GM19438 (cell line): Measurements from ENCODE around the gene C10orf67.
"Not testable (repeated sequence)": the region's sequence is repeated elsewhere in the genome, so short reads cannot be mapped to it uniquely, and the experiment has no call there.

ENCODE experiments used
- ATAC-seq: cut with Tn5 transposase; IDR thresholded peaks from one replicate; pipeline ENCODE4 v1.9.1; 2021; ENCODE audit warnings: low read depth; ENCODE audit not compliant: unreplicated experiment

C10orf67 gene

GRCh38 chr10:23344241-23344841 is at the start of gene C10orf67:
C10orf67 (minus strand) TSS chr10:23344797; CDS start chr10:23344774, 23 bp downstream.
- ATAC-seq, result peak; percentile 38

DNA sequence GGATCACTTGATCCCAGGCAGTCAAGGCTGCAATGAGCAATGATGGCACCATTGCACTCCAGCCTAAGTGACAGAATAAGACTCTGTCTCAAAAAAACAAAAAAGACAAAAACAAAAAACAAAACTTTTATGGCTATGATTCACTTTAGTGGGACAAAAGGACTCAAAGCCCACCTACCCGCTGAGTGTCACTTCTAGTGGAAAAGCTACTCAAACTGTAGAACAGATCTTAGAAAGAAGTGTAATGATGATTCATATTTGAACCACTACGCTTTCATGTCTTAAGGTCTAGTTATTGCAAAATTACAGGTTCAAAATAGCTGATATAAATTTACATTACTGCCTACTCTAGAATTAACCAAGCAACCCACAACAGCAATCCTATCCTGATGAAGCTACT is 47.2 kb upstream of the C10orf67 start:
- ATAC-seq, result no peak

DNA sequence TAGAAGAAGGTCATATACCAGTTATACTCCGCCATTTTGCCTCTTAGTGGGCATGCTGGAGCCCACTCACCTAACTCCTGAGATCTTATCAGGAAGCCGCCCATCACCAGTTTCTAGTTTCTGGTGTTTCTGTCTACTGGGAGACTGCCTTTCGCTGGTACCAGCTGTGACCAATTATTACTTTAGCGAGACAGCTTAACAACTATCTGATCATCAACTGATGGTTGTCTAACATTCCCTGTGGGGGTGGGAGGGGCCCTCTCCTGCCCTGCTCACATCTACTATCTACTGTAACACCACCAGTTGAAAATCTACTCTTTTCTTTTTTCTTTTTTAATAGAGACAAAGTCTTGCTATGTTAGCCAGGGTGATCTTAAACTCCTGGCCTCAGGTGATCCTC is 46.2 kb upstream of the C10orf67 start:
- no peak for ATAC-seq

DNA sequence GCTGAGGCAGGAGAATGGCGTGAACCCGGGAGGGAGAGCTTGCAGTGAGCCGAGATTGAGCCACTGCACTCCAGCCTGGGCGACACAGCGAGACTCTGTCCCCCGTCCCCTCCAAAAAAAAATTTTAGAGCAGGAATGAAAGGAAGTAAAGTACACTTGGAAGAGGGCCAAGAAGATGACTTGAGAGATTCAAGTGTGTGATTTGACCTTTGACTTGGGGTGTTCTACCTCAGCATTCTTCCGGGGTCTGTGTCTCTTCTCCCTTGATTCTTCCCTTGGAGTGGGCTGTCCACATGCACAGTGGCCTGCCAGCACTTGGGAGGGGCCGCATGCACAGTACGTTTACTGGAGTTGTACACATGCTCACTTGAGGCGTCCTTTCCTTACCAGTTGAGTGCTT is 45.8 kb upstream of the C10orf67 start:
- not testable (repeated sequence) for ATAC-seq

DNA sequence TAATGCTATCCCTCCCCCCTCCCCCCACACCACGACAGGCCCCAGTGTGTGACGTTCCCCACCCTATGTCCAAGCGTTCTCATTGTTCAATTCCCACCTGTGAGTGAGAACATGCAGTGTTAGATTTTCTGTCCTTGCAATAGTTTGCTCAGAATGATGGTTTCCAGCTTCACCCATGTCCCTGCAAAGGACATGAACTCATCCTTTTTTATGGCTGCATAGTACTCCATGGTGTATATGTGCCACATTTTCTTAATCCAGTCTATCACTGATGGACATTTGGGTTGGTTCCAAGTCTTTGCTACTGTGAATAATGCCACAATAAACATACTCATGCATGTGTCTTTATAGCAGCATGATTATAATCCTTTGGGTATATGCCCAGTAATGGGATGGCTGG is 42.9 kb upstream of the C10orf67 start:
- ATAC-seq, result not testable (repeated sequence)

DNA sequence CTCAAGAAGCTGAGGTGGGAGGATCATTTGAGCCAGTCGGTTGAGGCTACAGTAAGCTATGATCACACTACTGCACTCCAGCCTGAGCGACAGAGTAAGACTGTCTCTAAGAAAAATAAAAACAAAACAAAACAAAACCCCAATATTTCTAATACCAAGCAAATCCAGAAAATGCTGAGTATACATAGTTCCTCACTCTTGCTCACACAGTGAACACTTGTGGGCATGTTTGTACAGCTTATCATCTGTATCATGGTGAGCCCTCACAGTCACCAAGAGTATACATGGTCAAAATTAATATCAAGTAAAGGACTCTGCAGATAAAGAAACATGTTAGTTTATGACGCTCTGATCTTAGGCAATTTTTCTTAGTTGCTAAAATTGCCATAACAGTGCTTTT is 41.5 kb upstream of the C10orf67 start:
- ATAC-seq, result no peak

DNA sequence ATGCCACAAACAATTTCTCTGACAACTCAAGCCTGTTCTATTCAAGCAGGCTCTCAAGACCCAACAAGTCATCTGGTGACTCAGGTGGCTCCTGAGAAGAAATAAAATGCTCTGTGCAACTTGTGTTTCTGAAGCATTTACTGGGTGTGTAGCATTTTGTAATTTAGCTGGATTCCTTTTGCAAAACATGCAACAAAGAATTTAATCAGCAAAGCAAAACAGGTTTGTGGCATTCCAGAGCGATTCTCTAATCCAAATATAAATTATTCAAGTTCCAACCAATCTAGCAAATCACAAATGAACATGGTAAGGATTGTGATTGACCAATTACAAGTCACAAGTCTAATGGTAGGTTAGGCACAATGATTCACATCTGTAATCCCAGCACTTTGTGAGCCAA is 39.8 kb upstream of the C10orf67 start:
- ATAC-seq, result no peak

DNA sequence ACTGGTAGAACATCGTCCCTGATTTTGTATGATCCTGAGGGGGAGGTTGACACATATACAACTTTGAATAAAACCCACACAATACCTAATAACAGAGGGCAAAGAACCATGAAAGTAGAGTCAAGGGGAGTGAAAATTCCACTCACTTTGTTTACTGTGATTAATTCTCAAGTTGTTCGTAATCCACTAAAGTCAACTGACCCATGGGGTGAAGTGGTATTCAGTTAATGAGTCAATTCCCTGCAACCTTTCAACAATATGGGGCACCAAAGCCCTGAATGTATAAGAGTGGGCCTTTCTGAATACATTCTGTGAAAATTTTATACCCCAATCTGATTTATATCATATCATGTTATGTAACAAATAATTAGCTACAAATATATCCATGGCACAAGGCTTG is 39.0 kb upstream of the C10orf67 start:
- no peak for ATAC-seq

DNA sequence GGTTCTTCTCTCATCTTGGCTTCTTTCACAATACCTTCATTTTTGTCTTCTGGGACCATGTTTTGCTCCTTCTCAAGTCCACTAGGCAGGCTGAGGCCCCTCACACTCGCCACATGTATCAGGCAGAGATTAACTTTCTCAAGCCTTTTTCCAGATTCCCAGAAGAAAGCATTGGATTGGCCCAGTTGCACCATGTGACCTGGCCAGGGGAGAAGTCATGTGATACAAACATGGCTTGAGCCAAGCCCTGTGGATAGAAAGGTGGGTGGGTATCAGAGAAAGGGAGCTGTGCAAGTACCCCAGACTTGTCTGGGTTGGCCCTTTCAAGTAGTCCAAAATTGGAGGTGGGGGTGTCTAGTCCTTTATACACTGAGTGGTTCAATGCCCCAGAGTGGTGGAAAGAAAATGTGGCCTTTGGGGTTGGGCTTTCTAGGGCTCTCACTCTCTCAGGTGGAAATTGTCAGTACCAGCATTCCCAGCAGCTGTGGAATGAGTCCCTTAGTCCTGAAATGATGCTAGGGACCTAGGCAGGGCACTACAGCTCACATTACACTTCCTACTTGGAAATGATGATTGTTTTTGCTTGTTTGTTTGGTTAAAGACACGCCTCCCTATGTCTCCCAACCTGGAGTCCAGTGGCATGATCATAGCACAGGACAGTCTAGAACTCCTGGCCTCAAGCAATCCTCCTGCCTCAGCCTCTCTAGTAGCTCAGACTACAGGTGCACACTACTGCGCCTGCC is 36.9 kb upstream of the C10orf67 start:
- ATAC-seq, result no peak

GRCh38 chr10:23379686-23380085 is 35.1 kb upstream of the C10orf67 start:
- ATAC-seq, result no peak

DNA sequence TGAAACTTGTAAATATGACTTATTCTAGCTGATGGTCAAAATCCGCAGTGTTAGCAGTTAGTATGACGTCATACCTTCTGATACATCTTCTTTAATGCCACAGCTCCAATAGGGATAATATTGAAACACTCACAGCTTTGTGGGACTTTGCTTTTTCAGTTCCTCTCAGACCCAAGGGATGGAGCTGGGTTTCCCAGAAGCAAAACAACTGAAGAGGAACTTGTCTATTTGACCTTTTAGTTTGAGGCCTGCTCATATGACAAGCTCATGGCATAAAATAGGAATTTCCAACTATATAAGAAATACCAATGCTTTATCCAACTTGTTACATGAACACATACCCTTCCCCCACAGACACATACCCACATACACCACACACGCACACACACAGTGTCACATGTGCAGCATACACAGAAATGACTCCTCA is 31.6 kb upstream of the C10orf67 start:
- no peak for ATAC-seq

DNA sequence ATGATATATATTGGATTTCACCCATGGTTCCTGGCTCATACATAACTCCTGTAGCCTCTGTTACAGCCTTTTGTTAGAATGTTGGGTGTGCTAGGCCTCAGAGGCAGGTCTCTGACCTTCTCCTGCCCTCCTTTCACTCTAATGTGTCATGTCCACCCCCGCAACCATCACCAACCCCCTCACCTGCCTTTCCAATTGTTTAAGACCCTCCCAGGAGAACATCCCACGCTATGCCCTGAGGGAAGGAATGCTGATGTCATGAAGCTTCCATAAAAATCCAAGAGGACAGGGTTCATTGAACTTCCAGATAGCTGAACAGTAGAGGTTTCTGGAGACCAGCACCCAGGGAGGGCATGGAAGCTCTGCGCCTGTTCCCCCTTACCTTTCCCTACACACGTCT is 30.8 kb upstream of the C10orf67 start:
- no peak for ATAC-seq

DNA sequence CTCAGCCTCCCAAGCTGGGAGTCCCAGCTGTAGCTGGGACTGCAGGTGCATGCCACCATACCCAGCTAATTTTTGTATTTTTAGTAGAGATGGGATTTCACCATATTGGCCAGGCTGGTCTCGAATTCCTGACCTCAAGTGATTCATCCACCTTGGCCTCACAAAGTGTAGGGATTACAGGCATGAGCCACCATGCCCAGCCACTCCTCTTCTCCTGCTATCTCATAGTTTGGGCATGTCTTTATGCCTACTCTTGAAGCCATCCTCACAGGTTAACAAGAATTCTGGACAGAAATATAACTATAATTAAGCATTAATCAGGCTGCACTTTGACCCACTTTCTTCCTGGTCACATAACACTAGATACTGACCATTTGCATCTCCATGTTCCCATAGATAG is 28.6 kb upstream of the C10orf67 start:
- ATAC-seq, result no peak

- ATAC-seq, result no peak
Measured at GRCh38 chr10:23371073-23371472, 26.5 kb upstream of the C10orf67 start.

GRCh38 chr10:23370106-23370505 is 25.5 kb upstream of the C10orf67 start:
- ATAC-seq, result no peak

GRCh38 chr10:23368816-23369640 is 24.4 kb upstream of the C10orf67 start:
- peak; percentile 68 for ATAC-seq

DNA sequence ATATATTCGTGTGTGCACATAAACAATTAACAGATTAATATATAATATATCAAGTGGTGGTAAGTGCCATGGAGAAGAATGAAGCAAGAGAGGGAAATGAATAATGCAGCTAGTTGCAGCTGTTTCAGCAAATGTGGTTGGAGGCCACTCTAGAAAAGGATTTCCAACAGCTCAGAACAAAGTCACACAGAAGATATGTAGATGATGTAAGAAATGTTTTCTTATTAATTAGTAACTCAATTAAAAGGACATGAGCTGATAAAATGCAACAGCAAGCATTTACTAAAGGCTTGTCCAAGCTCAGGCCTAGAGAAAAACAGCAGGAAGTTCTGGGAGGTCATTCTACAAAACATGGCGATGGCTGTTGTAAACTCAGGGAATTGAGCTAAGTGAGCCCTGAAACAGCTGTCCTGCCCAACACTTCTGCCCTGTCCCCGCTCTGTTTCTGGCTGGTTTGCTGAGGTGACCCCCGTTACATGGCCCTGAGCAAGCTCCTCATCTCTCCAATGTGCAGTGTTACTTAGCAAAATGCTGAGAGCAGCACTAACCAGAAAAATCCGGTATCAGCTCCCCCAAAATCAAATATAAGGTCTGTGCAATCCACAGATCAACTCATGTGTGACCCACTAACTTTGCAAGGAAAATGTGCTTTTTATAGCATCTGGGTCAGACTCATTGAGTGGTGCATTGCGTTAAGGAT is 23.4 kb upstream of the C10orf67 start:
- ATAC-seq, result no peak

DNA sequence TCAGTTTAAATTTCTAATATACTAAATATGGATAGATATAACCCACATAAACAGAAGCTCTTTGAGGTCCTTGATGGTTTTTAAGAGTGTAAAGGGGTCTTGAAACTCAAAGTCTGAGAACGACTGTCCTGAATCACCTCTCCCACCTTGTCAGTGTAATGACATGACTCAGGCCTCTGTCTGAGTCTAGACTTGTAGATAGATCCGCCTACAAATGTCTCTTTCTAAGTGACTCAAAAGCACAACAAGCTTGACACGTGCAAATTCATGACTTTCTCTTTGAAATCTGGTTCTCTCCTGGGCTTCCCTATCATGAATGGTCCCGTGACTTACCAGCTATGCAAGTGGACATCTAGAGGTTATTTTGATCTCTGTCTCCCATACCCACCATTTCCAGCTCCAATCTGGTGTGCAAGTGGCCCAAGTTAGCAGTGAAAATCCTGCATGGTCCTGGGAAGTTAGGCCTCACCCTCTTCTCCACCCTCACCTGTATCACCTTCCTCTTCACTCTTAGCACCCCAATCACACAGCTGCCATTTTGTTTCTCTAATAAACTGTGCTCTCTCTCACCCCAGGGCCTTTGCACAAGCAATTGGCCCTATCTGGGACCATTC is 20.9 kb upstream of the C10orf67 start:
- ATAC-seq, result not testable (repeated sequence)

- ATAC-seq, result no peak
Measured at GRCh38 chr10:23364378-23364777, 19.8 kb upstream of the C10orf67 start.

DNA sequence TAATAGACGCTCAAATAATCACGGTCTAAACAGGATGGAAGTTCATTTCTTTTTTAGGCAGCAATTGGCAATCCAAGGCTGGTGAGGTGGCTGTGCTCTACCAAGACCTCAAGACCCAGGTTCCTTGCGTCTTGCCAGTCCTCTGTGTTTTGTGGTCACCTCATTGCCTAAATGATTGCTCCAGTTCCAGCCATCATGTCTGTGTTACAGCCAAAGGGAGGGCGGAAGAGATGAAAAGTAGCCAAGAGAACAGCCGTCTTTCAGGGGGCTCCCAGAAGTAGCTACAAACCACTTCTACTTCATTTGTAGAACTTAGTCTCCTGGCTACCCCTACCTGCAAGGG is 19.2 kb upstream of the C10orf67 start:
- ATAC-seq, result no peak
